HEK293T (cell line): ENCODE results near the gene BRAT1.

ENCODE experiments used
- ARNT ChIP-seq: fragments of 450-650 bp; IDR thresholded peaks from 2 replicates; pipeline ENCODE4 v1.6.1; 2017; ENCODE audit warnings: mild to moderate bottlenecking
- BHLHE40 ChIP-seq: fragments of 450-650 bp; IDR thresholded peaks from 2 replicates; pipeline ENCODE4 v1.6.1; 2016; ENCODE audit warnings: mild to moderate bottlenecking, moderate library complexity, borderline replicate concordance
- CTBP1 ChIP-seq: fragments of 450-650 bp; IDR thresholded peaks from 2 replicates; pipeline ENCODE4 v1.6.1; 2016; ENCODE audit warnings: borderline replicate concordance
- HDGF ChIP-seq: fragments of 450-650 bp; IDR thresholded peaks from 2 replicates; pipeline ENCODE4 v1.6.1; 2017; ENCODE audit warnings: antibody characterized with exemption, borderline replicate concordance
- NFRKB ChIP-seq: fragments of 450-650 bp; IDR thresholded peaks from 2 replicates; pipeline ENCODE4 v1.6.1; 2016; ENCODE audit warnings: mild to moderate bottlenecking, moderate library complexity

DNA sequence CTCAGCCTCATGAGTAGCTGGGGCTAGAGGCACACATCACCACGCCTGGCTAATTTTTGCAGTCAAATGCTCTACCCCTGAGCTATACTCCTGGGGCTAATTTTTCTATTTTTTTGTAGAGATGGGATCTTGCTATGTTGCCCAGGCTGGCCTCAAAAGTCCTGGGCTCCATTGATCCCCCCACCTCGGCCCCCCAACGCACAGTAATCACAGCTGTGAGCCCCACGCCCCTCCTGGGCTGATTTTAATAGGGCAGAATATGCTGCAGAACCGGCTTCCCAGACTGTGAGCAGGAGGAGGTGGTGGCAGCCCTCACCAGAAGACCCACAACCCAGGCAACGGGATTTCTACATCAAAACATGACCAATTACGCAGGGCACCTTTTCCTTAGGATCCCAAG, 15.2 kb downstream of the BRAT1 start:
- TF ChIP-seq CTBP1, result no peak
- no peak for TF ChIP-seq BHLHE40
- no peak for TF ChIP-seq NFRKB
- no peak for TF ChIP-seq ARNT
- no peak for TF ChIP-seq HDGF
